ENCODE data around the gene ZNF653. TPM values are rescaled to one million over a fixed set of nuclear protein-coding genes. Genes with fewer than 3 reads are reported as not detected.

Gene ZNF653
- total and polyA plus RNA-seq, 9 of the 15 experiments (the other 6 are each of a cell fraction or from before 2014, with no cell fraction given), result 1.6 to 8.0 (median 4.2) TPM; not detected in 2

DNA sequence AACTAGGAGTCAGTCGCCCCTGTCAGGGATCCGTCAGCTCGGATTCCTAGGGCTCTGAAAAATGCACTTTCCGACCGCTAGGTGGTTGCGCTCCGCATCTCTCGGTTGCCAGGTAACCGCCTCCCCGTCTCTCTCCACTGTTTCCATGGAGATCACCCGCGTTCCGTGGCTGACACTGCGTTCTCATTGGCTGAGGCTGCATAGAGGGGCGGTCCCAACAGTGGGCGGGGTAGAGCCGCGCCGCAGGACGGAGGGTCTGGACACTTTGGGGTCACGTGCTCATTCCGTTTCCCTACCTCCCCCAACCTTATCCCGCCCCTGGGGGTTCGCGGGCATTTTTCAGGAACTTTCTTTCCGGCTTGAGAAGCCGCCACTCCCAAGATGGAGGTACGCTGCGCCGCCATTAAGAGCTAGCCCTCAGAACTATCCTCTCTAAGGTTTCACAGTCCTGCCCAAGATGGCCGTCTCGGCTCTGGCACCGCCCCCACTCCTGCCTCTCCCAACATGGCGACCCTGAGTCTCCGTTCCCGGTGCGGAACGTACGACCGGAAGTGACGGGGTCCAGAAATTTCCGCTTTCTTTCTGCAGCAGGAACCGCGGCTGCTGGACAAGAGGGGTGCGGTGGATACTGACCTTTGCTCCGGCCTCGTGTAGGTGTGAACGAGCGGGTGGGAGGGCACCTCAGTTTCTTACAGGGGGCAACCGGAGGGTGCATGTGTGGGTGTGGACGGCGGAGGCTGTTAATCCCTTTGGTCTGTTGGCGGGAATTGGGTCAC, 70.4 kb downstream of the ZNF653 start, which contains the start of the genes ODAD3 and PRKCSH (continued):
- TF ChIP-seq, protein P1, sequence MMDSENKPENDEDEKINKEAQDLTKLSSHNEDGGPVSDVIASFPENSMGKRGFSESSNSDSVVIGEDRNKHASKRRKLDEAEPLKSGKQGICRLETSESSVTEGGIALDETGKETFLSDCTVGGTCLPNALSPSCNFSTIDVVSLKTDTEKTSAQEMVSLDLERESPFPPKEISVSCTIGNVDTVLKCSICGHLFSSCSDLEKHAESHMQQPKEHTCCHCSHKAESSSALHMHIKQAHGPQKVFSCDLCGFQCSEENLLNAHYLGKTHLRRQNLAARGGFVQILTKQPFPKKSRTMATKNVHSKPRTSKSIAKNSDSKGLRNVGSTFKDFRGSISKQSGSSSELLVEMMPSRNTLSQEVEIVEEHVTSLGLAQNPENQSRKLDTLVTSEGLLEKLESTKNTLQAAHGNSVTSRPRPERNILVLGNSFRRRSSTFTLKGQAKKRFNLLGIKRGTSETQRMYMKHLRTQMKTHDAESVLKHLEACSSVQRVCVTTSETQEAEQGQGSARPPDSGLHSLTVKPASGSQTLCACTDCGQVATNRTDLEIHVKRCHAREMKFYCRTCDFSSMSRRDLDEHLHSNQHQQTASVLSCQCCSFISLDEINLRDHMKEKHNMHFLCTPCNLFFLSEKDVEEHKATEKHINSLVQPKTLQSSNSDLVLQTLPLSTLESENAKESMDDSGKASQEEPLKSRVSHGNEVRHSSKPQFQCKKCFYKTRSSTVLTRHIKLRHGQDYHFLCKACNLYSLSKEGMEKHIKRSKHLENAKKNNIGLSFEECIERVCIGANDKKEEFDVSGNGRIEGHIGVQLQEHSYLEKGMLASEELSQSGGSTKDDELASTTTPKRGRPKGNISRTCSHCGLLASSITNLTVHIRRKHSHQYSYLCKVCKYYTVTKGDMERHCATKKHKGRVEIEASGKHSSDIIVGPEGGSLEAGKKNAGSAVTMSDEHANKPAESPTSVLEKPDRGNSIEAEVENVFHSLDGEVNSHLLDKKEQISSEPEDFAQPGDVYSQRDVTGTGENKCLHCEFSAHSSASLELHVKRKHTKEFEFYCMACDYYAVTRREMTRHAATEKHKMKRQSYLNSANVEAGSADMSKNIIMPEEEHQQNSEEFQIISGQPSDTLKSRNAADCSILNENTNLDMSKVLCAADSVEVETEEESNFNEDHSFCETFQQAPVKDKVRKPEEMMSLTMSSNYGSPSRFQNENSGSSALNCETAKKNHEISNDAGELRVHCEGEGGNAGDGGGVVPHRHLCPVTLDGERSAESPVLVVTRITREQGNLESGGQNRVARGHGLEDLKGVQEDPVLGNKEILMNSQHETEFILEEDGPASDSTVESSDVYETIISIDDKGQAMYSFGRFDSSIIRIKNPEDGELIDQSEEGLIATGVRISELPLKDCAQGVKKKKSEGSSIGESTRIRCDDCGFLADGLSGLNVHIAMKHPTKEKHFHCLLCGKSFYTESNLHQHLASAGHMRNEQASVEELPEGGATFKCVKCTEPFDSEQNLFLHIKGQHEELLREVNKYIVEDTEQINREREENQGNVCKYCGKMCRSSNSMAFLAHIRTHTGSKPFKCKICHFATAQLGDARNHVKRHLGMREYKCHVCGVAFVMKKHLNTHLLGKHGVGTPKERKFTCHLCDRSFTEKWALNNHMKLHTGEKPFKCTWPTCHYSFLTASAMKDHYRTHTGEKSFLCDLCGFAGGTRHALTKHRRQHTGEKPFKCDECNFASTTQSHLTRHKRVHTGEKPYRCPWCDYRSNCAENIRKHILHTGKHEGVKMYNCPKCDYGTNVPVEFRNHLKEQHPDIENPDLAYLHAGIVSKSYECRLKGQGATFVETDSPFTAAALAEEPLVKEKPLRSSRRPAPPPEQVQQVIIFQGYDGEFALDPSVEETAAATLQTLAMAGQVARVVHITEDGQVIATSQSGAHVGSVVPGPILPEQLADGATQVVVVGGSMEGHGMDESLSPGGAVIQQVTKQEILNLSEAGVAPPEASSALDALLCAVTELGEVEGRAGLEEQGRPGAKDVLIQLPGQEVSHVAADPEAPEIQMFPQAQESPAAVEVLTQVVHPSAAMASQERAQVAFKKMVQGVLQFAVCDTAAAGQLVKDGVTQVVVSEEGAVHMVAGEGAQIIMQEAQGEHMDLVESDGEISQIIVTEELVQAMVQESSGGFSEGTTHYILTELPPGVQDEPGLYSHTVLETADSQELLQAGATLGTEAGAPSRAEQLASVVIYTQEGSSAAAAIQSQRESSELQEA (IDR thresholded peaks at IDR 0.05; ENCODE audit: low read depth), result no peak
- TF ChIP-seq HES1 (IDR thresholded peaks at IDR 0.05; ENCODE audit: low read depth) (peak; percentile 61; the same call in 1 of the 2 replicates), FIP1L1 (IDR thresholded peaks at IDR 0.05; ENCODE audit: low read depth, low read length, poor library complexity, severe bottlenecking) (no peak), ZNF699 (CRISPR knock-in tag; IDR thresholded peaks at IDR 0.05; ENCODE audit: insufficient replicate concordance) (no peak), ZC3H4 (CRISPR knock-in tag; IDR thresholded peaks at IDR 0.05; ENCODE audit: borderline replicate concordance) (no peak), TCF3 (CRISPR knock-in tag; IDR thresholded peaks at IDR 0.05) (no peak), HEY1 (CRISPR knock-in tag; IDR thresholded peaks at IDR 0.05; ENCODE audit: borderline replicate concordance) (no peak), ZNF134 (CRISPR knock-in tag; conservative IDR thresholded peaks at IDR 0.05) (peak; percentile 32; the same call in 1 of the 2 replicates), MTF1 (CRISPR knock-in tag; IDR thresholded peaks at IDR 0.05; ENCODE audit: borderline replicate concordance) (no peak), ETV6 (IDR thresholded peaks at IDR 0.05; ENCODE audit: borderline replicate concordance in 1 of 2, low read depth in 2 of 2, low read length in 1 of 2) (no peak), ETV6 (CRISPR knock-in tag; IDR thresholded peaks at IDR 0.05; ENCODE audit: borderline replicate concordance) (no peak), KLF13 (tag; IDR thresholded peaks at IDR 0.05; ENCODE audit: borderline replicate concordance, low read depth) (peak; percentile 91), RBM15 (IDR thresholded peaks at IDR 0.05; ENCODE audit: insufficient read depth, low read length) (no peak), ZNF445 (CRISPR knock-in tag; IDR thresholded peaks at IDR 0.05; ENCODE audit: low read depth) (no peak), KLF16 (IDR thresholded peaks at IDR 0.05) (no peak)
- TF ChIP-seq, protein P2, sequence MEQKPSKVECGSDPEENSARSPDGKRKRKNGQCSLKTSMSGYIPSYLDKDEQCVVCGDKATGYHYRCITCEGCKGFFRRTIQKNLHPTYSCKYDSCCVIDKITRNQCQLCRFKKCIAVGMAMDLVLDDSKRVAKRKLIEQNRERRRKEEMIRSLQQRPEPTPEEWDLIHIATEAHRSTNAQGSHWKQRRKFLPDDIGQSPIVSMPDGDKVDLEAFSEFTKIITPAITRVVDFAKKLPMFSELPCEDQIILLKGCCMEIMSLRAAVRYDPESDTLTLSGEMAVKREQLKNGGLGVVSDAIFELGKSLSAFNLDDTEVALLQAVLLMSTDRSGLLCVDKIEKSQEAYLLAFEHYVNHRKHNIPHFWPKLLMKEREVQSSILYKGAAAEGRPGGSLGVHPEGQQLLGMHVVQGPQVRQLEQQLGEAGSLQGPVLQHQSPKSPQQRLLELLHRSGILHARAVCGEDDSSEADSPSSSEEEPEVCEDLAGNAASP (IDR thresholded peaks at IDR 0.05), result no peak

Data from K562 (cell line).